GM19467 (cell line): ENCODE results near the gene VSIG1.
A peak's percentile ranks its signal among the peaks of the same experiment; 100 is the strongest.

Experiments
- ATAC-seq: cut with Tn5 transposase; IDR thresholded peaks from one replicate; pipeline ENCODE4 v1.9.1; 2021; ENCODE audit warnings: mild to moderate bottlenecking, moderate library complexity; ENCODE audit not compliant: unreplicated experiment

The VSIG1 gene

GRCh38 chrX:108064001-108064400 lies 19.1 kb downstream of the VSIG1 start:
- no peak for ATAC-seq

DNA sequence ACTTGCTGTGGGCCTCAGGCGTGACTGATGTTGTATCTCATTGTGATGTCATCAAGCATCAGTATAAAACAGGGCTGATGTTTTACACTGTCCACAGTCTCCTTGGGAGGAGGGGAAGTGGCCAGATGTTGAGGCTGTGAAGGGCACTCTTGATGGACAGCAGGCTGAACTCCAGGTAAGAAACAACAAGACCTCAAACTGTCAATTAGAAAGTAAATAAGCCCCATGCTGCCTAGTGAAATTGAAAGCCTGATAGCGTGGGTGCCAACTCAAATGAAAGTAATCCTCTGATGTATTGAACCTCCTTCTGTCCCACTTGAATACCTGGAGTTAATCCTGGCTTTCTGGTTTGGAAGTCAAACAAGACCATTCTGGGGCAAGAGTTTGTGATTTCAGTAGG lies 19.7 kb downstream of the VSIG1 start:
- no peak for ATAC-seq

DNA sequence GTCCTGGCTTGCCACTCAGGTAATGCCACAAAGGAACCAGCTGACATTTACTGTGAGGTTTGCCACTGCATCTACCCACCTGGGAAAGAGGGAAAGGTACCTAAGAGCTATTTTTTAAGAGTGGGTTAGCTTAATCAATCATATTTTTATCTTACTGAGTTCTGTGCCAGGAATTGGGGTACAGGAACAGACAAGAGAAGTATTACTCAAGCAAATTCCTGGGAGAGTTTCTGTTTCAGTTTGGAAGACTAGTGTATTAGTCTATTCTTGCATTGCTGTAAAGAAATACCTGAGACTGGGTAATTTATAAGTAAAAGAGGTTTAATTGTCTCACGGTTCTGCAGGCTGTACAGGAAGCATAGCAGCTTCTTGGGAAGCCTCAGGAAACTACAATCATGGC lies 23.3 kb downstream of the VSIG1 start:
- ATAC-seq: no peak

DNA sequence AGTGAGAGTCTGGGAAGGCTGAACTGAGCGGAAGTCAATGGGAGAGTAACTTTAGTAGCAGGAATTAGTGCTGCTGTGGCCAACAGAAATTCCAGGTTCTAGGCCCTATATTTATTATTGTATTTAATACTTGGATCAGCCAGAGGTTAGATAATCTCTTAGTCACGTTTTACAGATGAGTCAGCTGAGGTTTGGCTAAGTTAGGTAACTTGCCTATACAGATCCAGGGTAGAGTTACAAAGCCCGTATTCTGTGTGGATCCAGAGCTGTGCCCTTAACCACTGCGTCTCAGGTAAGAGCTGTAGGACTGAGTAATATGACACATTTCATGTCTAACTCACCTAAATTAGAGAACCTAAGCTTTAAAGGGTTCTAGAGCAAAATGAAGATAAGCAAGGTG lies 26.0 kb downstream of the VSIG1 start:
- ATAC-seq: no peak

GRCh38 chrX:108071578-108071977 lies 26.7 kb downstream of the VSIG1 start:
- ATAC-seq: no peak

DNA sequence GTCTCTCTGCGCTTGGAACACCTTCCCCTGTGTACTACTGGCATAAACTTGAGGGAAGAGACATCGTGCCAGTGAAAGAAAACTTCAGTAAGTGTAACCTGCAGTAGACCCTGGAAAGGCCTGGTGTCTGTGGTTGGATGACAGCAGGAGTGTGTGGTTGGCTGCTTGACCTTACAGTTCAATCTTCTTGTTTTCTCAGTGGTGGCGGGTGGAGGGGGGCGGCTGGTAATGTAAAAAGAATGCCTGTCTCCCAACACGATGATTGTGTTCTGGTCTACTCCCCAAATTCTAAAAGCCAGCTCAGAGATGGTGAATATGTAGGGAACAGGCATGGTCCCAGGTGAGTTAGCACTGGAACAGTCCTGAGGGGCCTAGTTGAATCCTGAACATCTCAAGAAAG lies 27.9 kb downstream of the VSIG1 start:
- ATAC-seq: no peak

DNA sequence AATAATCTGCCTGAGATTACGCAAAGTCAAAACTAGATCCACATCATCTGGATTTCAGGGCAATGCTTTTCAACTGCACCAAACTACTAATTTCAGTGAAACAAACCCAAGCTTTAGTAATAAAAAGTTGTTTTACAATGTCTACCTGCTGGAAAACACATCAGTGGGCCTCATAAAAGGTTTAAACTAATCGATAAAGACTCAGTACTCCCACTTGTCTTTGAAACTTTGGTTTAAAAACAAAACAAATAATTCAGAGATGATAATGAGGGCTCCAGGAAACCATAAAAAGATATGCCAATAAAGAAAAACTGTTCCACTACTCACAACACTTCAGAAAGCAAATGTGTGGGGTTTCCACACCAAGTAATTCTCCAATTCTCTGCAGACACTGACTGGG lies 36.2 kb downstream of the VSIG1 start:
- no peak for ATAC-seq

DNA sequence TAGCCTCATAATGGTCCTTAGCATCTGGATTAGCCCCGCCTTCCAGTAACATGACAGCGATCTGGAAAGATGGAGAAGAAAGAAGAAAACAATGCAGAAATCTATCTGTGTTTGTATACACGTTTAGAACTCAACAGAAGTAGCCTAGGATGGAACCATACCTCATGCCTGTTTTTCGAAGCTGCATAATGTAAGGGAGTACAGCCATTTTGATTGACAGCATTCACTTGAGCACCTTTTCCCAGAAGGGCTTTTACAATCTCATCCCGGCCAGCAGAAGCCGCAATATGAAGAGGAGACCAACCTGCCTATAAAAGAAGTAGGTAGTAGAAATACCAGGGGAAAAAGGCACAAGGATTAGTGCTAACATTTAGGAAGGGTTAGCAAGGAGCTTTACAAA lies 42.9 kb downstream of the VSIG1 start:
- ATAC-seq: no peak

DNA sequence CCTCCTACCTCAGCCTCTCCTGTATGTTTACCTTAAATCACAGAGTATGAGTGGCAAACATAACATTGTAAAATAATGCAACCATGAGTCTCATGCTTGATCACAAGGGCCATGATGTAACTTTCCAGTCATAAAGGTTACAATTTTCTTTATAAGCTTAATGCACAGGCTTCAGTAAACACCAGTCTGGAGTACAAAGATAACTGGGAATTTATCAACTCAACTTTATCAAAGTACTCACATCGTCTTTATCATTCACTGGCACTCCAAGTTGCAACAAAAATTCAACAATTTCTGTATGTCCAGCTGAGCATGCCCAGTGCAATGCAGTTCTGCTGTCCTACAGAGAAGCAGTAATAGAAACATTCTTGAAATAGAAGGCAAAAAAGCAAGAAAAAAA lies 43.6 kb downstream of the VSIG1 start:
- ATAC-seq: no peak

DNA sequence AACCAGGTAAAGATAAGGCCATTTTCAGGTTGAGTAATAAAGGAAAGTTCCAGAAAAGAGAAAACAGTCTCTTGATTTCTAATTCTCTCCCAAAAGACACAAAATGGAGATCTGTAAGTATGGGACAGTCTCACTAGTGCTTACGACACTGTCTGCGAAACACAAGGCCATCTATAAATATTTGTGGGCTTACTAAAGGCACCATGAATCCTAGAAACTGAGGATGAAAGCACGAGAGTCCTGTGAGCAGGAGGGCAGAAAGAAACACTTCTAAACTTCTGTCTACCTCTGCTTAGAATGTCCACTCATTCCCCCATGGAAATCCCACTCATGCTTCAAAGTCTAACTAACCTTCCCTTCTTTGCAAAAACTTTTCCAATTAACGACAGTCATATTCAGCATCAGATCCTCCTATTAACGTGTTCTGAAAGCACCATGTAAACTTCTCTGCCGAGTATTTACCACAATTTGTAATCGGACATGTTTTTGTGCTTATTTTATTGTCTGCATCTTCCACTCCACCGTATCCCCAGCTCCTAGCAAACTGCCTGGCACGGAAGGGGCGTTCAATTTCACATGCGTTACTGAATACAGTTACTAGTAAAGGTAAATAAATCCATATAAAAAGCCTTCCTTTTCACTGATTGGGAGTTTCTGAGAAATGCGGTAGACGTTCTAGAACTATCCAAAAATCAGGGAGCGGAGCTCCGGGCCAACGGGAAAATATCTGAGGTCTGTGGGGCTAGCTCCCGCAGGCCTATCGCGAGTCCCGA lies 45.8 kb downstream of the VSIG1 start:
- ATAC-seq: no peak

DNA sequence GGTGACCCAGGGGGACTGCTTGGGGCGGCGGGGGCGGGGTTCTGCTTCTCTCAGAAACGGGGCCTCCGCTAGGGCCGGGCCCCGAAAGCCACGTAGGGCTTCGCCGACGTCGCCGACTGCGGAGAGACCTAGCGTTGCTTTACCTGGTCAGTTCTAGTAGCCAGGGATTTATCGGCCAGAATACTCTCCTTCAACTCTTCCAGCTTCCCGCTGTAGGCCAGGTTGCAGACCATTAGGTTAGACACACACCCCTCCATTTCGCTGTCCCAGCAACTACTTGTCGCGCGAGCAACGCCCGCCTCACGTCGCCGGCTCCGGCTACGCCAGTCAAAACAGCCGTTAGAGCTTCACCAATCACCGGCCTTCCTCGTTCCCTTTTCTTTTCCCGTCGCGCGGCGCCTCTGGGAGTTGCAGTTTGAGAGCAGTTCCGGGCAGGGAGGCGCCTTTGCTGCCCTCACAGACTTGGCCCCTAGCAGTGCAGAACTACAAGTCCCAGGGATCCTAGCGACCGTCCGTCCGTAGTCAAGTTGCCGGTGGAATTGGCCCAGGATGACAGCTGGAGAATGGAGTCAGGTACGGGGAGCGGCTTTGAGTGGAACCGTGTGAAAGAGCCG lies 46.5 kb downstream of the VSIG1 start, which contains the start of the genes ATG4A and PSMD10:
ATG4A (plus strand) TSS at position 515 of the 614 bp plus-strand sequence; CDS start at position 564, 49 bp downstream.
PSMD10 (minus strand) TSS at position 279 of the 614 bp plus-strand sequence; CDS start at position 257, 22 bp downstream.
- peak; percentile 96 for ATAC-seq

DNA sequence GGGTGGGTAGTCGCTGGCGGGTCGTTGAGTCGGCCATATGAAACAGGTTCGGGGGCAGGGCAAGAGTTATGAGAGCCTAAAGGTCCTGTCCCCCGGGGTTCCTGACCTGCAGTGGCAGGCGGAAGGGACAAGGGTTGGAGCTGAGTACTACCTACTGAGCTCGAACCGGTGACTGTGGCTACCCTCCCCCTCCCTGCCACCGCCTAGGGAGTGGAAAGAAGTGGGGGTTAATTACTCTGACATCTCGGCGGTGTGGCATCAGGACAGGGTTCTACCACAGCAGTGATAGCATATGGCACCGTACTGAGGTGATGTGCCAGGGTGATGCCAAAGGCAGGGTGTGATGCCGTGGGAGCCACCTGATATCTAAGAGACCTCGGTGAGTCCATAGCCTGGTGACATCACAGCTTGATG lies 47.0 kb downstream of the VSIG1 start:
- ATAC-seq: peak; percentile 34

DNA sequence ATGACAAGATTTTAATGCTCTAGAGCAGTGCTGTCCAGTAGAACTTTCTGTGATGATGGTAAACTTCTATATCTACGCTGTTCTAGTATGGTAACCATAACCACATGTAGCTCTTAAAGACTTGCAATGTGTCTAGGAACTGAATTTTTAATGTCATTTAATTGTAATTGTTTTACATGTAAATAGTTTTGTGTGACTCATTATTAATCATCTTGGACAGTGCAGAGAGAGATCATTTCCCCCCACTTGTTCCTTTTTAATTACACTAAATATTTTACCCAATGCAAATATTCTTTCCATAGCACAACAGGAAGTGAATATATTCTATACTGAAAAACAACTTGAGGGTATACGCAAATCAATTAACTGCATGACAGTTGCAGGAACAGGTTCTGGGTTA lies 52.5 kb downstream of the VSIG1 start:
- ATAC-seq: no peak

DNA sequence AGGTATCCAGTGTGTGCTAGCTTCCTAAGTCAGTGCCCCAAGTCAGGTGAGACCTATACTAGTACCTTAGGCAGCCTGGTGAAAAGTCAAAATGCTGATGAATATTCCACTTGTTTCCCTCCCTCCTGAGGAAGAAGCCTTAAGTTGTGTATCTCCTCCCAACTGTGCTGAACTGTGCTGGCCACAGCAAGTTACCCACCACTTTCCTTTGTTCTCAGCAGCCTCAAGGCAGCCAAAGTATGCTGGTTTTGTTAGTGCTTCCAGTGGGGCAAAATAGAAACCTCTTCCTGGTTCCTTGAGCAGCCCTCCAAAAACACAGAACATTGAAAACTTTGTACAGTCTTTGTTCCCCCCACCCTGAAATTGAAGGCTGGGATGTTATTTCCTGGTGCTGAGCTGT lies 60.6 kb downstream of the VSIG1 start:
- no peak for ATAC-seq

GRCh38 chrX:108114541-108114940 lies 69.7 kb downstream of the VSIG1 start:
- ATAC-seq: no peak

DNA sequence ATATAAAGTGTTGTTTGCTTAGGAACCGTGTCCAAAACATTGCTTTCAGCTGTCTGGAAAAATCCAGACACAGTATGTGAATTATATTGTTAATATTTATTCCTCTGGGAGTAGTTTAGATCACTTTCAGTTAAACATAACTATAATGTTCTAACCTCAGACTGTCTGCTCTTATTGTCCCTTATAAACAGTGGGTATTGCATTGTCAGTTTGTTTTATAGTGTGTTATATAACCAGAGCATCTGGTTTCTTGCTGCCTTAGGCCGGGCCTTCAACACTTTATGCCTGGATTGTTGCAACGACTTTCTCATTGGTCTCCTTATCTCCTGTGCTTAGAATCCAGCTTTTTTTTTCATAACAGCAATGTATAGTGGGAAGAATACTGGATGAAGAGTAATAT lies 73.1 kb downstream of the VSIG1 start:
- ATAC-seq: no peak

DNA sequence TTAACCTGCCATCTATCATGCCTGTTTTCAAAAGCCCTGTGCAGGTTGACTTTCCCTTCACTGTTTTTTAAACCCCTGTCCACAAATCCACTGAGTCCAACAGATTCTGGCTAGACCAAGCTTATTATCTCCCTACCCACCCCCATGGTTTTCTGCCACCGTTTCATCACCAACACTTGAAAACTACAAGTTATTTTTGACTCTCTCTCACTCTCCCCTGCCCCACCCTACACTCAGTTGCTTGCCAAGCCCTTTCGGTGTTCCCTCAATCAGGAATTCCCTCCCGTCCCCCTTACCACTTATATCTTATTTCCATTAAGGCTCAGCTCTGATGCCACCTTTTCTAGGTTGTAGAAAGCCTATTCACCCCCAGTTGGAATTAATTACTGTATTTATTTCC lies 76.4 kb downstream of the VSIG1 start:
- no peak for ATAC-seq

- no peak for ATAC-seq
Observed at GRCh38 chrX:108122748-108123147, 77.9 kb downstream of the VSIG1 start.

DNA sequence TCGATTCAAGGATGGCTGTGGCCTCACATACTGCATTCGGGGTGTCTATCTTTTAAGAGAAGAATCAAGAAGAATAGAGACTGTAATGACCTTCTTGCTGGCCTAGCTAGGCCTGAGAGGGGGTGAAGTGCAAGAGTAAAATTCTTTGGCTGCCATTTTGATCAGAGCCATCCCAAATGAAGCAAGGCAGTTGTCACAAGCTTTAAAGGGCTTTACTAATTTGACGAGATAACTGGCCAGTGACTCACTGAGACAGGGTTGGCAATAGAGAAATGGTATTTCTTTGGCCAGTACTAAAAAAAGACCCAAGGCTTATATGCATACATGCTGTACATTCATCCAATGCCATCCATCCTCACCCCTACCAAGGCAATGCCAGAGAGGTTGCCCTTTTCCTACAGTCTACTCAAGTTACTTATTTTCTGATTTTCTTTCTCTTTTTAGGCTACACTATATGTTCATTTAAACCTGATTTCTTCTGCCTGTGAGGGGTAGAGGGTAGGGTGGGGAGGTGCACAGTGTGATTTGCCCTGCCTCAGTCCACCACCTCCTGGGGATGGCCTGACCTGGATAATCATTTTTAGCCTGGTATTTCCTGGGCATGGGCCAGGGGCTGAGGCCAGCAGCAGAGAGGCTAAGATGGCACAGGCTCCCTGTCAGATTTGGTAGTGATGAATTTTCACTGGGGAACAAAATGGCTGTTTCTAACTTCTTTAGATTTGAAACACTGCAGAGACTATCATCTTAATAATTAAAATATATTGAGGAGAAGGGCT lies 78.9 kb downstream of the VSIG1 start:
- ATAC-seq: no peak

- no peak for ATAC-seq
Observed at GRCh38 chrX:108126661-108127060, 81.8 kb downstream of the VSIG1 start.

DNA sequence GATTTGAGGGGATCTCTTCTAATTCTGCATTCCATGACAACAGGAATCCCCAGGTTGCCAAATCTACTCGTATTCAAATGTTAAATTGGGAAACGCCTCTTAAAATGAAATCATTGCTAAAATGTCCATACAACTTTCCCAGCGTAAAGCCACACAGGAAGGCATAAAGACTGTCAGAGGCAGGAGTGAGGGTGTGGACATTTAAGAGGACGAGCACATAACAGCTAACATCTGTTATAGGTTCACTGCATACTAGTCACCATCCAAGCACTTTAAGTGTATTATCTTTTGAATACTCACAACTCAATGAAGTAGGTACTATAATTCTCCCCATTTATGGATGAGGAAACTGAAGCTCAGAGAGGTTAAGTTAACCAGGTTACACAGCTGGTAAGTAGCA lies 82.3 kb downstream of the VSIG1 start:
- ATAC-seq: no peak
